Parathyroid adenoma (tissue), 2 donors: Measurements from ENCODE around the gene CDH13.

Experiments
- H2AFZ ChIP-seq: fragments of 300-600 bp; sonication (generic); one replicate; pipeline ENCODE4 v1.7.0; 2017; ENCODE audit warnings: antibody characterized with exemption, mild to moderate bottlenecking
- H3K27ac ChIP-seq: fragments of 300-600 bp; sonication (generic); one replicate; pipeline ENCODE4 v1.7.0; 2017
- H3K27me3 ChIP-seq: fragments of 300-600 bp; sonication (generic); one replicate; pipeline ENCODE4 v1.7.0; 2017; ENCODE audit warnings: low read length; ENCODE audit not compliant: control insufficient read depth, insufficient read depth
- H3K36me3 ChIP-seq: fragments of 300-600 bp; sonication (generic); one replicate; pipeline ENCODE4 v1.7.0; 2017; ENCODE audit warnings: low read length; ENCODE audit not compliant: control insufficient read depth, insufficient read depth
- H3K4me1 ChIP-seq: fragments of 300-600 bp; sonication (generic); one replicate; pipeline ENCODE4 v1.7.0; 2017; ENCODE audit warnings: control low read depth
- H3K4me2 ChIP-seq: fragments of 300-600 bp; sonication (generic); one replicate; pipeline ENCODE4 v1.7.0; 2017; ENCODE audit warnings: low read length
- H3K4me3 ChIP-seq: fragments of 300-600 bp; sonication (generic); one replicate; pipeline ENCODE4 v1.7.0; 2017; ENCODE audit warnings: low read depth, low read length
- H3K79me2 ChIP-seq: fragments of 300-600 bp; sonication (generic); one replicate; pipeline ENCODE4 v1.7.0; 2017; ENCODE audit warnings: control low read depth
- H3K9ac ChIP-seq: fragments of 300-600 bp; sonication (generic); one replicate; pipeline ENCODE4 v1.7.0; 2017; ENCODE audit warnings: mild to moderate bottlenecking
- H3K9me3 ChIP-seq: fragments of 300-600 bp; sonication (generic); one replicate; pipeline ENCODE4 v1.7.0; 2017; ENCODE audit warnings: low read length; ENCODE audit not compliant: control insufficient read depth
- CTCF ChIP-seq: fragments of 300-600 bp; sonication (generic); IDR thresholded peaks from one replicate; pipeline ENCODE4 v1.7.0; 2017; ENCODE audit warnings: antibody characterized with exemption, mild to moderate bottlenecking
- donor health status: primary hyperparathyroidism.

The CDH13 gene

GRCh38 chr16:83747936-83748335 is 1121.2 kb downstream of the CDH13 start:
- Histone ChIP-seq H3K4me2 (no peak overlapping the region), H3K27me3 (no peaks in the 10 kb centered on the region), H3K79me2 (no peaks in the 10 kb centered on the region), H3K4me3 (no peak overlapping the region), H3K4me1 (no peaks in the 10 kb centered on the region), H3K9me3 (no peaks in the 10 kb centered on the region), H3K36me3 (no peaks in the 10 kb centered on the region), H2AFZ (no peak overlapping the region), H3K9ac (no peak overlapping the region), H3K27ac (no peak overlapping the region)
- TF ChIP-seq CTCF: no peak

GRCh38 chr16:83755391-83755790 is 1128.6 kb downstream of the CDH13 start:
- Histone ChIP-seq H3K4me2 (no peak overlapping the region), H3K4me3 (no peak overlapping the region), H3K9me3 (no peaks in the 10 kb centered on the region), H3K9ac (no peak overlapping the region), H3K79me2 (no peaks in the 10 kb centered on the region), H3K27ac (no peak overlapping the region), H3K36me3 (no peaks in the 10 kb centered on the region), H2AFZ (no peak overlapping the region), H3K4me1 (no peaks in the 10 kb centered on the region), H3K27me3 (no peaks in the 10 kb centered on the region)
- TF ChIP-seq CTCF: no peak

- no peak overlapping the region for H3K27ac ChIP-seq
- no peak overlapping the region for H3K4me2 ChIP-seq
- H3K4me1 ChIP-seq: no peaks in the 10 kb centered on the region
- H3K4me3 ChIP-seq: no peak overlapping the region
- H3K79me2 ChIP-seq: no peaks in the 10 kb centered on the region
- H3K9ac ChIP-seq: no peak overlapping the region
- H3K9me3 ChIP-seq: no peaks in the 10 kb centered on the region
- H2AFZ ChIP-seq: no peak overlapping the region
- no peak for TF ChIP-seq CTCF
- H3K36me3 ChIP-seq: no peaks in the 10 kb centered on the region
- H3K27me3 ChIP-seq: no peaks in the 10 kb centered on the region
Observed at GRCh38 chr16:83762141-83762991, 1135.6 kb downstream of the CDH13 start.

- Histone ChIP-seq H3K4me2 (no peak overlapping the region), H3K4me1 (no peaks in the 10 kb centered on the region), H3K4me3 (no peak overlapping the region), H3K27me3 (no peaks in the 10 kb centered on the region), H3K79me2 (no peaks in the 10 kb centered on the region), H3K9ac (no peak overlapping the region), H2AFZ (no peak overlapping the region), H3K36me3 (no peaks in the 10 kb centered on the region), H3K27ac (no peak overlapping the region), H3K9me3 (no peaks in the 10 kb centered on the region)
- TF ChIP-seq CTCF: no peak
Observed at GRCh38 chr16:83762992-83763358, 1136.2 kb downstream of the CDH13 start.

GRCh38 chr16:83768986-83769385 is 1142.2 kb downstream of the CDH13 start:
- H3K79me2 ChIP-seq: no peaks in the 10 kb centered on the region
- no peak overlapping the region for H2AFZ ChIP-seq
- H3K4me3 ChIP-seq: no peak overlapping the region
- no peaks in the 10 kb centered on the region for H3K9me3 ChIP-seq
- no peak overlapping the region for H3K9ac ChIP-seq
- no peak overlapping the region for H3K27ac ChIP-seq
- no peaks in the 10 kb centered on the region for H3K36me3 ChIP-seq
- H3K4me2 ChIP-seq: no peak overlapping the region
- no peaks in the 10 kb centered on the region for H3K4me1 ChIP-seq
- no peaks in the 10 kb centered on the region for H3K27me3 ChIP-seq
- TF ChIP-seq CTCF: no peak
